SK-N-MC (cell line): ENCODE results near the gene SYNM.

ENCODE experiments used
- EZH2 ChIP-seq: fragments of 200-600 bp; sonication (generic); IDR thresholded peaks from one replicate; pipeline ENCODE4 v1.6.1; 2017; ENCODE audit warnings: antibody characterized with exemption
- FOXP2 ChIP-seq: optimal IDR thresholded peaks from 2 replicates; pipeline ENCODE3; 2011; ENCODE audit warnings: mild to moderate bottlenecking, moderate library complexity; ENCODE audit not compliant: insufficient read depth; ENCODE audit errors: extremely low read length, control extremely low read depth
- POLR2AphosphoS5 ChIP-seq: IDR thresholded peaks from 2 replicates; pipeline ENCODE4 v1.6.1; 2012; ENCODE audit warnings: mild to moderate bottlenecking, low read depth, low read length, borderline replicate concordance

DNA sequence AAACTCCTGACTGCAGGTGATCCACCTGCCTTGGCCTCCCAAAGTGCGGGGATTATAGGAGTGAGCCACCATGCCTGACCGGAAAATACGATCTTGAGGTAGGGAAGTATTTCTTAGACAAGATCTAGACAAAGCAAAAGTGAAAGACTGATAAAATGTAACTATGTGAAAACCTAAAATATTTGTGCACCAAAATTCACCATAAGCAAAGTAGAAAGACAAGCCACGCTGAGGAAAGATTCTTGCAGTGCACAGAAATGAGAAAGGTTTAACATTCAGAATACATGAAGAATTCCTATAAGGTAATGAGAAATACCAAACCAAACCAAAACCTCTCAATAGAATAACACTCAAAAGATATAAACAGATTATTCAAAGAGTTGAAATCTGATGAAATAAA lies 35.7 kb downstream of the SYNM start:
- TF ChIP-seq POLR2AphosphoS5 (no peak), EZH2 (no peak), FOXP2 (no peak)
